ENCODE data around the gene VSIR. TPM values are rescaled to one million over a fixed set of nuclear protein-coding genes. Genes with fewer than 3 reads are reported as not detected.

VSIR gene
- total and polyA plus RNA-seq, 2 donors (not counting 1 experiment from before 2014, with no cell fraction given): 40.5 to 61.2 TPM

DNA sequence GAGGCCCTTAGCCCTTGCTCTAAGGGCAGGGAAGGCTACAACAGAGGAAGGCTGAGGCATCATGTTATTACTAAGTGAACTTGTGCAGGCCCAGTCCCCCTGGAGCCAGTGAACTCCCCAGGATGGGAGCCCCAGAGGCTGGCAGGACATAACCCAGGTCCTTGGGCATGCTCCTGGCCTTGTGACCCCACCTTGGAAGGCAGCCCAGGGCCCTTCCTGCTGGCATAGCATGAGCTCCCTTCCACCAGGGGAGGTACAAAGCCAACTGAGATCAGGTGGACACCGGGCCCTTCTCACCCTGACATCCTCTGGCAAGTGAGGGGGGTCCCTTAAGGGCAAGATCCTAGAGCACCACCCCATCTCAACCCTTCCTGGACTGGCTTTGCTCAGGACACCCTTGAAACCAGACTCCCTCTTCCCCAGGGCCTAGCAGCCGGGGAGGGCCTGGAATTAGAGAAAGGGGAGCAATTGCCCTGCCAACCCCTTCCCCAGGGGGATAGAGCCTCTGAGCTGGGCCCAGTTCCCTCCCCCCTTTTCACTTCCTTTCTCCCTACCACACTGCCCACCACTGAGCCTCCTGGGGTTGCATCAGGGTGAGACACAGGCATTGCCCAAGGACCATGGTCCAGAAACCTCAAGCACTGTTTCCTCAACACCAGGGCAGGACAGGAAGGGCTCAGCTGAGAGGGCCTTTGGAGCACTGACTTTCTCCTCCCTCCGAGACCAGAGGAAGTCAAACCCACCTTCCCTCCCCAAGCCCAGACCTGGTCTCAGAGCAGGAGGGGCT, 1.8 kb upstream of the VSIR start:
- ChIA-PET POLR2A (interaction anchor here (1.0 to 3.0 kb wide), 4 partner anchors 9 to 81 kb away, joined by 3 to 11 read pairs (median 4); no protein-coding TSS in a partner anchor), CTCF (interaction anchor here (0.8 to 4.8 kb wide), 19 partner anchors 11 to 458 kb away, joined by 3 to 36 read pairs (median 6); partner anchors contain the start of gene SLC29A3)
- peak; percentile 42 for DNase-seq
- peak overlapping the region; percentile 88 for H3K4me3 Mint-ChIP-seq
- H4K20me1 ChIP-seq (ENCODE audit: control insufficient read depth, insufficient read depth, low read length, poor library complexity, severe bottlenecking): no peaks in the 10 kb centered on the region
- peaks cover 65 to 73% of the 10 kb centered on the region in 2 donors for H3K4me1 ChIP-seq (ENCODE audit: control insufficient read depth in 2 of 2, insufficient read depth in 2 of 2, low read length in 2 of 2)
- WGBS (ENCODE audit: insufficient coverage): 15% methylated on average over 2 of the region's 3 CpGs
- H3K27ac ChIP-seq (ENCODE audit: low read length in 2 of 2): peak overlapping the region in 1 of 2 donors; percentile 71
- peak overlapping the region; percentile 88 for H3K27ac Mint-ChIP-seq
- H3K9me3 ChIP-seq (ENCODE audit: control extremely low read depth in 1 of 3, control insufficient read depth in 2 of 3, insufficient read depth in 1 of 3, low read length in 2 of 3): no peaks in the 10 kb centered on the region
- no peak overlapping the region for H2AFZ ChIP-seq (ENCODE audit: insufficient read depth, low read depth, low read length, poor library complexity, severe bottlenecking)
- peaks cover 73% of the 10 kb centered on the region for H3K4me1 Mint-ChIP-seq
- H3K4me3 ChIP-seq (ENCODE audit: control extremely low read depth in 1 of 5, extremely low read depth in 1 of 5, insufficient read depth in 1 of 5, low read depth in 2 of 5, low read length in 4 of 5): no peak overlapping the region
- no peaks in the 10 kb centered on the region for H3K27me3 ChIP-seq (replicated peaks in 1 of 4; ENCODE audit: control extremely low read depth in 1 of 4, control insufficient read depth in 3 of 4, insufficient read depth in 4 of 4, low read length in 3 of 4)
- peak; percentile 10 for ATAC-seq (ENCODE audit: low read depth)
- no peaks in the 10 kb centered on the region for H3K27me3 Mint-ChIP-seq
- peaks cover 0 to 1% of the 10 kb centered on the region in 2 experiments for H3K36me3 ChIP-seq (replicated peaks in 1 of 2; ENCODE audit: control extremely low read depth in 1 of 2, control insufficient read depth in 1 of 2, extremely low read depth in 1 of 2, insufficient read depth in 2 of 2, low read length in 1 of 2)
- H3K79me2 ChIP-seq (ENCODE audit: control insufficient read depth, insufficient read depth, low read length): peaks cover 71% of the 10 kb centered on the region
- peak overlapping the region; percentile 83 for H3K4me2 ChIP-seq (replicated peaks; ENCODE audit: low read depth, low read length, poor library complexity, severe bottlenecking)
- no peak for TF ChIP-seq EZH2 (IDR thresholded peaks at IDR 0.05; ENCODE audit: borderline replicate concordance, insufficient read depth, low read depth, low read length, poor library complexity, severe bottlenecking)
- TF ChIP-seq, protein P1, sequence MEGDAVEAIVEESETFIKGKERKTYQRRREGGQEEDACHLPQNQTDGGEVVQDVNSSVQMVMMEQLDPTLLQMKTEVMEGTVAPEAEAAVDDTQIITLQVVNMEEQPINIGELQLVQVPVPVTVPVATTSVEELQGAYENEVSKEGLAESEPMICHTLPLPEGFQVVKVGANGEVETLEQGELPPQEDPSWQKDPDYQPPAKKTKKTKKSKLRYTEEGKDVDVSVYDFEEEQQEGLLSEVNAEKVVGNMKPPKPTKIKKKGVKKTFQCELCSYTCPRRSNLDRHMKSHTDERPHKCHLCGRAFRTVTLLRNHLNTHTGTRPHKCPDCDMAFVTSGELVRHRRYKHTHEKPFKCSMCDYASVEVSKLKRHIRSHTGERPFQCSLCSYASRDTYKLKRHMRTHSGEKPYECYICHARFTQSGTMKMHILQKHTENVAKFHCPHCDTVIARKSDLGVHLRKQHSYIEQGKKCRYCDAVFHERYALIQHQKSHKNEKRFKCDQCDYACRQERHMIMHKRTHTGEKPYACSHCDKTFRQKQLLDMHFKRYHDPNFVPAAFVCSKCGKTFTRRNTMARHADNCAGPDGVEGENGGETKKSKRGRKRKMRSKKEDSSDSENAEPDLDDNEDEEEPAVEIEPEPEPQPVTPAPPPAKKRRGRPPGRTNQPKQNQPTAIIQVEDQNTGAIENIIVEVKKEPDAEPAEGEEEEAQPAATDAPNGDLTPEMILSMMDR (IDR thresholded peaks at IDR 0.05): no peak
- H3K9ac ChIP-seq (ENCODE audit: low read length): no peak overlapping the region
- intact Hi-C loops (cut with micrococcal nuclease): loop anchor here (5.0 kb wide), 1 partner anchor 398 kb away; no protein-coding TSS in a partner anchor
- no peaks in the 10 kb centered on the region for H3K9me3 Mint-ChIP-seq (ENCODE audit: insufficient read depth)
